Choroid plexus epithelial cell (primary cell): ENCODE results near the gene QPRT.
"Not testable (repeated sequence)": the region's sequence is repeated elsewhere in the genome, so short reads cannot be mapped to it uniquely, and the experiment has no call there.

Source experiments
- DNase-seq: peaks from one replicate; pipeline ENCODE4 v3.0.0-alpha.2; 2010; ENCODE audit warnings: low read depth
- H3K4me3 ChIP-seq: 2 replicates; pipeline ENCODE4 v1.5.1; 2011; ENCODE audit warnings: low read depth, mild to moderate bottlenecking, control low read depth, low read length, moderate library complexity
- TF ChIP-seq, protein P1 (sequence below): conservative IDR thresholded peaks from 2 replicates; pipeline ENCODE4 v1.5.1; 2011; ENCODE audit warnings: low read depth, mild to moderate bottlenecking, control low read depth, inconsistent platforms, low read length, moderate library complexity

Gene QPRT

GRCh38 chr16:29678691-29679267, at the start of gene QPRT:
Gene QPRT, plus strand, starts transcription at chr16:29679180. Its CDS starts 18 bp downstream, at chr16:29679198.
- peak; percentile 79 for DNase-seq
- TF ChIP-seq, protein P1, sequence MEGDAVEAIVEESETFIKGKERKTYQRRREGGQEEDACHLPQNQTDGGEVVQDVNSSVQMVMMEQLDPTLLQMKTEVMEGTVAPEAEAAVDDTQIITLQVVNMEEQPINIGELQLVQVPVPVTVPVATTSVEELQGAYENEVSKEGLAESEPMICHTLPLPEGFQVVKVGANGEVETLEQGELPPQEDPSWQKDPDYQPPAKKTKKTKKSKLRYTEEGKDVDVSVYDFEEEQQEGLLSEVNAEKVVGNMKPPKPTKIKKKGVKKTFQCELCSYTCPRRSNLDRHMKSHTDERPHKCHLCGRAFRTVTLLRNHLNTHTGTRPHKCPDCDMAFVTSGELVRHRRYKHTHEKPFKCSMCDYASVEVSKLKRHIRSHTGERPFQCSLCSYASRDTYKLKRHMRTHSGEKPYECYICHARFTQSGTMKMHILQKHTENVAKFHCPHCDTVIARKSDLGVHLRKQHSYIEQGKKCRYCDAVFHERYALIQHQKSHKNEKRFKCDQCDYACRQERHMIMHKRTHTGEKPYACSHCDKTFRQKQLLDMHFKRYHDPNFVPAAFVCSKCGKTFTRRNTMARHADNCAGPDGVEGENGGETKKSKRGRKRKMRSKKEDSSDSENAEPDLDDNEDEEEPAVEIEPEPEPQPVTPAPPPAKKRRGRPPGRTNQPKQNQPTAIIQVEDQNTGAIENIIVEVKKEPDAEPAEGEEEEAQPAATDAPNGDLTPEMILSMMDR, result no peak
- peak within 1 kb of the TSS; percentile 69 for H3K4me3 ChIP-seq

- not testable (repeated sequence) for H3K4me3 ChIP-seq, DNase-seq
Measured at GRCh38 chr16:29629318-29629717, 49.7 kb upstream of the QPRT start.

GRCh38 chr16:29631658-29632057, 47.3 kb upstream of the QPRT start:
- H3K4me3 ChIP-seq, result not testable (repeated sequence)

DNA sequence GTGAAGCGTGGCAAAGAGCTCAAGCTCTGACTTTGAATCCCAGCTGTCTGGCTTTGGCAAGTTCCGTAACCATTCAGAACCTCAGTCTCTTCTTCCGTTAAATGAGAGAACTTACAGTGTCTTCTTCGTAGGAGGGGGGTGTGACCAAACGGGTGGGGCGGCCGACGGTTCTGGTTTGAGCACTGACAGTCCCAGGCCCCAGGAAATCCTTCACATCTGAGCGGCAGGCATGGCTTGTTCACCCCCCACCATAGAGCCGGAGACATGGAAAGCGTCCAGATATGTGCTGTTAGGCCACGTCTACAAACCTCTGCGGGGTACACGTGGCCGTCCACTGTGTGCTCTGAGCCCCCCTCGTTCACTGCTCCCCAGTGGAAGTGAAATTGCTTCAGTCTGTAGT, 43.1 kb upstream of the QPRT start:
- not testable (repeated sequence) for H3K4me3 ChIP-seq, DNase-seq

More at GRCh38 chr16:29631658-29632057, 47.3 kb upstream of the QPRT start:
- not testable (repeated sequence) for DNase-seq

GRCh38 chr16:29636368-29636767, 42.6 kb upstream of the QPRT start:
- not testable (repeated sequence) for H3K4me3 ChIP-seq, DNase-seq

DNA sequence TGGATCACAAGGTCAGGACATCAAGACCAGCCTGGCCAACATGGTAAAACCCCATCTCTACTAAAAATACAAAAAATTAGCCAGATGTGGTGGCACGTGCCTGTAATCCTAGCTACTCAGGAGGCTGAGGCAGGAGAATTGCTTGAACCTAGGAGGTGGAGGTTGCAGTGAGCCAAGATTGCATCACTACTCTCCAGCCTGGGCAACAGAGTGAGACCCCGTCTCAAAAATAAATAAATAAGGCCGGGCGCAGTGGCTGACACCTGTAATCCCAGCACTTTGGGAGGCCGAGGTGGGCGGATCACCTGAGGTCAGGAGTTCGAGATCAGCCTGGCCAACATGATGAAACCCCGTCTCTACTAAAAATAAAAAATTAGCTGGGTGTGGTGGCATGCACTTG, 40.2 kb upstream of the QPRT start:
- H3K4me3 ChIP-seq, DNase-seq: not testable (repeated sequence)

DNA sequence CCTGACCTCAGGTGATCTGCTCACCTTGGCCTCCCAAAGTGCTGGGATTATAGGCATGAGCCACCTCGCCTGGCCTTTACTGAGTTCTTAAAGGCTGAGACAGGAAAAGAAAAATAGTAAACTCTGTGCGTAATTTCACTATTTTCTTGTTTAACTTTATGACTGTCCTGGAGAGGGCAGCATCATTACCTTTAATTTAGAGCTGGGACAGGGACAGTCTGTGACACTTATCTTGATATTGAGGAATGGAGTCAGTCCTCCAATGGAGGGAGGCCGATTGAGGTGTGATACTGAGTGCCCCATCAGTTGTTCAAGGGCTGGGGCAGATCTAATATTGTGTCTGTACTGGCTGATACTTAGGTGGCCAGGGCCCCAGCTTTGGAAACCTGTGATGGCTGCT, 37.4 kb upstream of the QPRT start:
- no peak overlapping the region for H3K4me3 ChIP-seq
- TF ChIP-seq, protein P1, result peak; percentile 28
- DNase-seq, result peak; percentile 9

GRCh38 chr16:29643596-29643995, 35.4 kb upstream of the QPRT start:
- no peak for DNase-seq
- no peak overlapping the region for H3K4me3 ChIP-seq
- TF ChIP-seq, protein P1, result no peak

GRCh38 chr16:29644338-29644857, 34.6 kb upstream of the QPRT start:
- DNase-seq, result no peak
- TF ChIP-seq, protein P1, result no peak
- no peak overlapping the region for H3K4me3 ChIP-seq
